Measurements from ENCODE around the gene SPDYE6.
"Not testable (repeated sequence)": the region's sequence is repeated elsewhere in the genome, so short reads cannot be mapped to it uniquely, and the experiment has no call there.

Gene SPDYE6

DNA sequence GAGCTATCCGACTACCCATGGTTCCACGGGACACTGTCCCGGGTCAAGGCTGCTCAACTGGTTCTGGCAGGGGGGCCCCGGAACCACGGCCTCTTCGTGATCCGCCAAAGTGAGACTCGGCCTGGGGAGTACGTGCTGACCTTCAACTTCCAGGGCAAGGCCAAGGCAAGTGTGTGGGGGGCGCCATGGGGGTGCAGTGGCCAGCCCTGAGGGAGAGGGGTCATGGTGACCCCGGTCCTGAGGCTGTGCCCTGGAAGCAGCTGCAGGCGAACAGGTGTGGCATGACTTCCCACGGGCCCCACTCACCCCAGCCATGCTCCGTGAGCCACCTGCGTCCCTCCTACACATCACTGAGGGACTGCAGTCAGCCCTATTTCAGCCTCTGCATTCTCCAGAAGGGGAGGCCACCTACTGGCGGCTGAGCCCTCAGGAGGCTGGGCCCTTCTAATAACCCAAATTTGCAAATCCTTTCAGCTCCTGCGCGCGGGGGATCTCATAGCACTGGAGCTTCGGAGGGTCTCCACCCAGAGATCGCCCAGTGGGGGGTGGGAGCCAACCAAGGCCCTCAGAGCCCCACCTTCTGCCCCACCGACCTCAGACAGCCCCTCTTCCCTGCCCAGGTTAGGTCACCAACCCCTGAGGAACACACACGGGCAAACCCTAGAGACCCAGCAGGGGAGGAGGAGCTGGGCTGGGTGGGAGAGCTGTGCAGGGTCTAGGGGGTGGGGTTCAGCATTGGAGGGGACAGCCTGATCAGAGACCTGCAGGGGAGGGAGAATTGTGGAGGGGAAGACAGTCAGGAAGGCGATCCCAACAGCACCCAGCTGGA lies 38.8 kb downstream of the SPDYE6 start:
- no peak for DNase-seq (ENCODE audit: low read depth in 2 of 2)

DNA sequence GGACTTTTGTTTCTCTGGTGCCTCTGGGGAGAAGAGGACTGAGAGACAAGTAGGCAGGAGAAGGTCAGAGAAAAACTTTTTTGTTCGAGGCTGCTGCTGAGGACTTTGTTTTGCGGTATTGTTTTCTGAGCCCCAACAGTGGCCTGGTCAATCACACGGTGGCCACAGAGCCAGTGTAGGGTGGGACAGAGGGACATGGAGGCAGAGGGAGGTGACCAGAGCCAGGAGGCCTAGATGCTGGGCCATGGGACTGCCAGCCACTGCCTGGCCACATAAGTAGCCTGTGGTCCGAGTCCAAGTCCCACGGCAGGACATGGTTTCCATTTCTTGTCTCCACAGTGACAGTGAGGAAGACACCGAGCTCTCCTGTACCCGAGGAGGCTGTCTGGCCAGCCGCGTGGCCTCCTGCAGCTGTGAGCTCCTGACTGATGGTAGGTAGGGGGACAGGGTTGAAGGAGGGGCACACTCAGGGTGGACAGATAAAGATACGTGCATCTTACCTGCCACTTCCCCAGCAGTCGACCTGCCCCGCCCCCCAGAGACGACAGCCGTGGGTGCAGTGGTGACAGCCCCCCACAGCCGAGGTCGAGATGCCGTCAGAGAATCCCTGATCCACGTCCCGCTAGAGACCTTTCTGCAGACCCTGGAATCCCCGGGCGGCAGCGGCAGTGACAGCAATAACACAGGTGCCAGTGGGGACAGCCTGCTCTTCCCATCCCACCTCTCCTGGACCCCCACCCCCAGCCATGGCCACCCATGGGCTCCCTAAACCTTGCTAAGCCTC lies 42.1 kb downstream of the SPDYE6 start:
- no peak for DNase-seq (ENCODE audit: low read depth in 2 of 2)

DNA sequence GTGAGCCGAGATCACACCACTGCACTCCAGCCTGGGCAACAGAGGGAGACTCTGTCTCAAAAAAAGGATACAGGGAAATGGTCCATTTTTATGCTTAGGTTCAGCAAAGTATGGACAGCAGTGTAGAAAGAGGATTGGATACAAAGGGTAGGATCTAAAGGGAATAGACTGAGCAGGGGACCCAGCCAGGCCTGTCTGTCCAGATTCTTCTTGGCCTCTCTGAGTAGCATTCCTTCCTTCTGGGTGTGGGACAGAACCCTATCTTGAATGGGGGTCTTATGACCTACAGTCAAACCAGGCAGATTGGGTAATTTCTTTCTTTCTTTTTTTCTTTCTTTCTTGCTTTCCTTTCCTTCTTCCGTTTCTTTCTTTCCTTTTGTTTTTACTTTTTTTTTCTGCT lies 43.9 kb downstream of the SPDYE6 start:
- no peak for DNase-seq (ENCODE audit: low read depth in 2 of 2)

DNA sequence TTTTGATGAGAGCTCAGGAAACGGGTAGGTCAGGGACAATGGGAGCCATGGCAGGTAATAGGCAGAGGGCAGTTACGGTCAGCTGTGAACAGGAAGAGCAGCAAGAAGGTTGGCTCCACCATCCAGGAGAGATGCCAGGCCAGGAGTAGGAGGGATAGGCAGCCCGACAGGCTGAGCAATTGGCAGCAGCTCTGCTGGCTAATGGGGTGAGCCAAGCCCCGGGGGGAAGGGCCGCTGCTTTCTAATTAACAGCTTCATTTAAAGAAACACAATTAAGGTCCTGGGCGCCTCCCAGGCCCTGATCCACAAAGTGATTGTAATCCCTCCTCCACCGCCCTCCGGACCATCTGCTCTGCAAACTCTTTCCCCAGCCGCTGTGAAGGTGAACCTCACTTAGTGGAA lies 45.8 kb downstream of the SPDYE6 start:
- no peak for DNase-seq (ENCODE audit: low read depth in 2 of 2)

DNA sequence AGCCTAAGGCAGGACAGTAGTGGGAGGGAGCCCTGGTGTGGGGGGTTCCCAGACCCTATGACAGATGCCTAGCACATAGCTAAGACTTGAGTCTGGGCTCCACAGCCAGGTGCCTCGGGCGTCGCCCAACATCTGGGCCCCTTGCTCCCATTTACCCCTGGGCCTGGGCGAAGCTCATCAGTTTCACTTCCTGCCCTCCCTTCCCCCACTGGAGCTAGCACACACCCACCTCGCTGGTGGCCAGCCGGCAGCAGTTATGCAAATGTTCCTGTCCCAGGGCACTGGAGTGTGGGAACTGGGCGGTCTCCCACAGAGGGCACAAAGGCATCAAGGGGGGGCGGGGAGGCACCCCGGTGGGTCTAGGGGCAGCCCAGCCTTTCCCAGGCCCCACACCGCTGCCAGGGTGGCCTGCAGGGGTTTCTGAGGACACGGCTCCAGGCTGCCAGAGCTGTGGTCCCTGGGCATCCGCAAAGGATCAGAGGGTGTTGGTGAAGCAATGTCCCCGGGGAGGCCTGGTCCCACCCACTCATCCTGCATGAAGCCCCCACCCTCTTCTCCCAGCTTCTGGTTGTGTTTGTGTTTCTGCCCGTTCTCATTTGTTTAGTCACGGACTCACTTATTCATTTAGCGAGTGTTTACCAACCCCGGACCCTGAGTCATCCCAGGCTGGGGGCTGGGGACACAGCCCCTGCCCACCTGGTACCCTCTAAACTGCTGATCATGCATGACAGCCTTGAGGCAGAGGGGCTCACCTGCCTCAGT lies 49.1 kb downstream of the SPDYE6 start:
- DNase-seq (ENCODE audit: low read depth in 2 of 2) = no peak

DNA sequence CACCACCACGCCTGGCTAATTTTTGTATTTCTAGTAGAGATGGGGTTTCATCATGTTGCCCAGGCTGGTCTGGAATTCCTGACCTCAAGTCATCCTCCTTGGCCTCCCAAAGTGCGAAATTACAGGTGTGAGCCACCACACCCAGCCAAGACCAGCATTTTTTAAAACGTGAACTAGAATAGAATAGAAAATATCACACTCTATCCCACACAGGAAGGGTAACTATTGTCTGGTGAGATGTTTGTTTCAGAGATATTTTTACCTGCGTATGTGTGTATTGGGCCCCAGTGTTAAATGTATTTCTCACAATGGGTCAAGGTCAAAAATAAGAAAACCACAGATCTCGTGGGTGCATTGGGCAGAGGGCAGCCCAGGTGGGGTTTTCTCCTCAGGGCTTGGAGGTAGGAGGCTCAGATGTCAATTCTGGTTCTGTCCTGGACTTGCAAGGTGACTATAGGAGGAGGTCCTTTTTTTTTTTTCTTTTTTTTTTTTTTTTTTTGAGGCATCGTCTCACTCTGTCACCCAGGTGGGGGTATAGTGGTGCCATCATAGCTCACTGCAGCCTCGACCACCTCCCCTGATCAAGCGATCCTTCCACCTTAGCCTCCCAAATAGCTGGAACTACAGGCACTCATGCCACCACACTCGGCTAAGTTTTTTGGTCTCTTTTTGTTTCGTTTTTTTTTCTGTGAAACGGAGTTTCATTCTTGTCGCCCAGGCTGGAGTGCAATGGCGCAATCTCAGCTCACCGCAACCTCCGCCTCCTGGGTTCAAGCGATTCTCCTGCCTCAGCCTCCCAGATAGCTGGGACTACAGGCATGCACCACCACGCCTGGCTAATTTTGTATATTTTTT lies 50.6 kb downstream of the SPDYE6 start:
- DNase-seq (ENCODE audit: low read depth in 2 of 2) = no peak

DNA sequence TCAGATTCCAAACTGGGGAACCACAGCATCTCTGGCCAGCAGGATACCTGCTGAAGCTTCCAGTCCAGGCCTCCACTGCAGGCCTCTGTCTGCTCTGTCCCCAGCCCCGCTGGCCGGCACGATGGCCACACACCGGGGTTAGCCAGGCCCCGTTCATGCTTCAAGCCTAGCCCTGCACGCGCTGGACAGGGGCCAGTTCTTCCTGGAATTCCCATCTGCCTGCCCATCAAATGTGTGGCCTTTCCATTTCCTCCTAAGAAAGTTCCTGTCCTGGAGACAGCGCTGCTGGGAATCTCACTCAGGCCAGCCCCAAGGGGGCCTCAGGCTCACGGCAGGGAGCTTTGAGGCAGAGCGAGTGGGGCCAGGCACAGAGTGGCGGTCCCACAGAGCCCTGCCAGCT lies 51.6 kb downstream of the SPDYE6 start:
- no peak for DNase-seq (ENCODE audit: low read depth in 2 of 2)

DNA sequence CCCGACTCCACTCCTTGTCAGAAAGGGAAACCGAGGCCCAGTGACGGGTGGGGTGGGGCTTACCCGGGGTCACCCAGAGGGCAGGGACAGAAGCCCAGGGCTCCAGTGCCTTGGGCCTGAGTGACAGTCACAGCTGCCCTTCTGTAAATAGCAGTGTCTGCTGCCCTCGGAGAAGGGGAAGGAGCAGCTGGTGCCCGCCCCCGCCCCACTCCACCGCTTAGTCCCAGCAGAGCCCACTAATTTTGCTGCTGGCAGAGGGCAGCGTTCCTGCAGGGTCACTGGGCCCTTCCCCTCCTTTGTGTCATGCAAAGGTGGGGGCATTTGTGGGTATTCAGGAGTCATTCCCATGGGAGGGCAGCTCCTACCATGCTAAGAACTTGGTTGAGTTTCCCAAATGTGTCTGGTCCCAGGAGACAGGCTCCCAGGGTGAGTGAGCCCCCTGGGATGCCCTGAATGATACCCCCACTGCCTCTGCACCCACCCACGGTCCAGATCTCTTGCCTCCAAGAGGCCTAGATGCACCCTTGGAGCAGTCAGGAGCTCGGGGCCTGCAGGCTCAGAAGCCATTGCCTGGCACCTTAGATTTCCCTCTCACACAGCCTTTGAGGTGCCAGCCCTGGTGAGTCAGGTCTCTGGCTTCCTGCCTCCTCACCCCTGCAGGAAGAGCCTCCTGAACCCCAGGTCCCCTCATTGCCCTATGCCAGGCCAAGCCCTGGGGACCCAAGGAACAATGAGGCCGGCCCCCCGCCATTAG lies 52.4 kb downstream of the SPDYE6 start:
- DNase-seq (ENCODE audit: low read depth in 2 of 2) = no peak

DNA sequence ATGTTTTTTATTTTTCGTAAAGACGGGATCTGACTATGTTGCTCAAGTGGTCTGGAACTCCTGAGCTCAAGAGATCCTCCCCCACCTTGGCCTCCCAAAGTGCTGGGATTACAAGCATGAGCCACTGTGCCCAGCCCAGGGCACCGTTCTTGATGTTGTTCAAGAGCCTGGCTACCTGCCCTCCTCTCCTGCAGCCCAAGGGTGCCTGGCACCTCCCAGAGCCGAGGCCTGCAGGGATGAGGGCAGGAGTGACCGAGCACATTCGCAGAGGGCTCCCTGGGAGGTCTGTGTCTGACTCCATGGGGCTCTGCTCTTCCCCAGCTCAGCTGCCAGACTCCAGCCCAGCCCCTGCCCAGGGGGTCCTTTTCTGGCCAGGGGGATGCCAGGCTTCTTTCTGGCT lies 54.2 kb downstream of the SPDYE6 start:
- no peak for DNase-seq (ENCODE audit: low read depth in 2 of 2)

DNA sequence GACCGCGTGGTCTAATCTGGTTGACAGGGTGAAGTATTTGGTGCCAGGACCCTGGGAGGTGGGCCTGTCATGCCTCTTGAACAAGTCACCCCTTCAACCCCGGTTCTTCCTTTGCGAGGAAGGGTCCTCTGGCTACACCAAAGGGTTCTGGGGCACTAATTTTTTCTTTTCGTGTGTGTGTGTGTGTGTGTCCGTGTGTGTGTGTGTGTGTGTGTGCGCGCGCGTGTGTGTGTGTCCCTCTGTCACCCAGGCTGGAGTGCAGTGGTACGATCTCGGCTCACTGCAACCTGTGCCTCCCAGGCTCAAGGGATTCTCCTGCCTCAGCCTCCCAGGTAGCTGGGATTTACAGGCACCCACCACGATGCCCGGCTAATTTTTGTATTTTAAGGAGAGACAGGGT lies 54.9 kb downstream of the SPDYE6 start:
- DNase-seq (ENCODE audit: low read depth in 2 of 2) = not testable (repeated sequence)

DNA sequence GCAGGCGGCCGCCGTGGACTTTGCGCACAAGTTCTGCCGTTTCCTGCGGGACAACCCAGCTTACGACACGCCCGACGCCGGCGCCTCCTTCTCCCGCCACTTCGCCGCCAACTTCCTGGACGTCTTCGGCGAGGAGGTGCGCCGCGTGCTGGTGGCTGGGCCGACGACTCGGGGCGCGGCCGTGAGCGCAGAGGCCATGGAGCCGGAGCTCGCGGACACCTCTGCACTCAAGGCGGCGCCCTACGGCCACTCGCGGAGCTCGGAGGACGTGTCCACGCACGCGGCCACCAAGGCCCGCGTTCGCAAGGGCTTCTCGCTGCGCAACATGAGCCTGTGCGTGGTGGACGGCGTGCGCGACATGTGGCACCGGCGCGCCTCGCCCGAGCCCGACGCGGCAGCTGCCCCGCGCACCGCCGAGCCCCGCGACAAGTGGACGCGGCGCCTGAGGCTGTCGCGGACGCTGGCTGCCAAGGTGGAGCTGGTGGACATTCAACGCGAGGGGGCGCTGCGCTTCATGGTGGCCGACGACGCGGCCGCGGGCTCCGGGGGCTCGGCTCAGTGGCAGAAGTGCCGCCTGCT lies 55.5 kb downstream of the SPDYE6 start:
- DNase-seq (ENCODE audit: low read depth in 2 of 2) = no peak

DNA sequence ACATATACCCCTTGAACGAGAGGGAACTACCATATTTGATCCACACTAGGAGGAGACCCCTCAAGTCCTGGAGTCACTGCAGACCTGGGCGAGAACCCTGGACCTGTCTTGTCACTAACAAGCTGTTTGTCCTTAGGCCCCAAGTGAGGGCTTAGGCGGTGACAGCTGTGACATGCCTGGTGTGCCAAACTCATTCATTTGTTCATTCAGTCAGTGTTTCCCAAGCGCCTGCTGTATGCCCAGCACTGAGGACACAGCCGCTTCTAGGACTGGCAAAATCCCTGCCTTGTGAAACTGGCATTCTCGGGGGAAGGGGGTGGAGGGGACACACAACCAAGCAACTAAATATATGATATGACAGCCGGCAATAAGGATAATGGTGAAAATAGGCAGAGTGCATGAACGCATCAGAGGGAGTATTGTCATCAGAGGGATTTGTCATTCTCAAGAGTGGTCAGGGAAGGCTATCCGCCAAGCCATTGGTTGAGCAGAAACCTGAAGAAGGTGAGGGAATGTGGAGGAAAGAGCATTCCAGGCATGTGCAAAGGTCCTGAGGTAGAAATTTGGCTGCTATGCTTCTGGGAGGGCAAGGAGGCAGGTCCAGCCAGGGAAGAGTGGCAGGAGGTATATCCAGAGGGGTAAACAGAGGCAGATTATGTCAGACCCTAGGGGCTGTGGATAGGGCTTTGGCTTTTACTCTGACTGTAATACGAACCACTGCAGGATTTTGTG lies 58.6 kb downstream of the SPDYE6 start:
- no peak for DNase-seq (ENCODE audit: low read depth in 2 of 2)

DNA sequence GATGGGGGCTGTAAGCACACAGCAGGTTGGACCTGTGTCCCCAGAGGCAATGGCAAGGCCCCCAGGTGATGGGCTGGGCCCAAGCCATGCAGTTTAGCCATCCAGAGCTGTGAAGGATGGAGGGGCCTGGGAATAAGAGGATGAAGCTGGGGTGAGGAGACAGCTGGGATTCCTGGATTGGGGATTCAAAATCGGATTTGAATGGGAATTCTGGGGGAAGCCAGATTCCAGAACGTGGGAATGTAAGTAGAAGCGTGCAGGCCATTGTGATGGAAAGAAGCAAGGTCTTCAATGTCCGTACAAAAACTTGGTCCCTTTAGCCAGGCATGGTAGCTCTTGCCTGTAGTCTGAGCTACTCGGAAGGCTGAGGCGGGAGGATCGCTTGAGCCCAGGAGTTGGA lies 59.7 kb downstream of the SPDYE6 start:
- DNase-seq (ENCODE audit: low read depth in 2 of 2) = no peak

DNA sequence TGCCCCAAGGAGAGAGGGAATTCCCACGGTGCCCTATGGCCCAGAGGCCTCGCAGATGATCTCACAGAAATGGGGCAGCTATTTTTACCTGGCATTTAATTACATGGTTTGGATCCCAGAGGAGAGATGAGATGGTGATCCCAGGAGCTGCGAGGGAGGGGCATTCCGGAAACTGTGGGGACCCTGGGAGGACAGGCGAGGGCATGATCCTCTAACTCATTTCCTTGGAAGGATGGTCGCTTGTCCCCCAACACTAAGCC lies 60.1 kb downstream of the SPDYE6 start:
- DNase-seq (ENCODE audit: low read depth in 2 of 2) = no peak

All from stimulated activated CD8-positive, alpha-beta memory T cell treated with anti-CD3 and anti-CD28 coated beads, Interleukin-7, amount 100 ng/mL, for 1 hour (primary cell).